Measurements from ENCODE around the gene CDH4. TPM values are rescaled to one million over a fixed set of nuclear protein-coding genes. Genes with fewer than 3 reads are reported as not detected.
A peak's percentile ranks its signal among the peaks of the same experiment; 100 is the strongest.

Gene CDH4
- polyA plus RNA-seq, 4 donors: 0.09 to 4.1 (median 0.25) TPM

- Histone ChIP-seq H3K27ac (ENCODE audit: low read depth in 1 of 3, low read length in 2 of 3) (no peak overlapping the region), H3K36me3 (ENCODE audit: control insufficient read depth in 3 of 3, insufficient read depth in 2 of 3, low read depth in 1 of 3, low read length in 3 of 3) (no peaks in the 10 kb centered on the region), H3K9me3 (ENCODE audit: control insufficient read depth in 2 of 2, insufficient read depth in 1 of 2, low read depth in 1 of 2, low read length in 1 of 2) (peaks cover 0 to 5% of the 10 kb centered on the region in 2 donors), H3K4me3 (ENCODE audit: low read depth in 1 of 3, low read length in 3 of 3) (no peak overlapping the region), H3K4me1 (ENCODE audit: control insufficient read depth in 3 of 3, insufficient read depth in 2 of 3, low read depth in 1 of 3, low read length in 2 of 3) (no peaks in the 10 kb centered on the region), H3K27me3 (ENCODE audit: control insufficient read depth in 3 of 3, insufficient read depth in 3 of 3, low read length in 3 of 3) (no peaks in the 10 kb centered on the region)
- 80 to 87% (median 85%) methylated on average over 16 of the region's 16 CpGs for WGBS, 3 donors
- FAIRE-seq (no peak), DNase-seq (no peak)
Measured at GRCh38 chr20:61600016-61600415, 348.0 kb downstream of the CDH4 start.

GRCh38 chr20:61601361-61601760 is 349.3 kb downstream of the CDH4 start:
- DNase-seq (no peak), FAIRE-seq (no peak)
- H3K9me3 ChIP-seq (ENCODE audit: control insufficient read depth in 2 of 2, insufficient read depth in 1 of 2, low read depth in 1 of 2, low read length in 1 of 2): peaks cover 0 to 4% of the 10 kb centered on the region in 2 donors
- no peak overlapping the region for H3K27ac ChIP-seq (ENCODE audit: low read depth in 1 of 3, low read length in 2 of 3)
- H3K4me3 ChIP-seq (ENCODE audit: low read depth in 1 of 3, low read length in 3 of 3): no peak overlapping the region
- no peaks in the 10 kb centered on the region for H3K4me1 ChIP-seq (ENCODE audit: control insufficient read depth in 3 of 3, insufficient read depth in 2 of 3, low read depth in 1 of 3, low read length in 2 of 3)
- no peaks in the 10 kb centered on the region for H3K36me3 ChIP-seq (ENCODE audit: control insufficient read depth in 3 of 3, insufficient read depth in 2 of 3, low read depth in 1 of 3, low read length in 3 of 3)
- no peaks in the 10 kb centered on the region for H3K27me3 ChIP-seq (ENCODE audit: control insufficient read depth in 3 of 3, insufficient read depth in 3 of 3, low read length in 3 of 3)
- WGBS, 3 donors: 86 to 91% (median 90%) methylated on average over 11 to 12 of the region's 12 CpGs

- Histone ChIP-seq H3K4me1 (ENCODE audit: control insufficient read depth in 3 of 3, insufficient read depth in 2 of 3, low read depth in 1 of 3, low read length in 2 of 3) (no peaks in the 10 kb centered on the region), H3K4me3 (ENCODE audit: low read depth in 1 of 3, low read length in 3 of 3) (no peak overlapping the region), H3K9me3 (ENCODE audit: control insufficient read depth in 2 of 2, insufficient read depth in 1 of 2, low read depth in 1 of 2, low read length in 1 of 2) (no peaks in the 10 kb centered on the region), H3K36me3 (ENCODE audit: control insufficient read depth in 3 of 3, insufficient read depth in 2 of 3, low read depth in 1 of 3, low read length in 3 of 3) (no peaks in the 10 kb centered on the region), H3K27ac (ENCODE audit: low read depth in 1 of 3, low read length in 2 of 3) (no peak overlapping the region), H3K27me3 (ENCODE audit: control insufficient read depth in 3 of 3, insufficient read depth in 3 of 3, low read length in 3 of 3) (no peaks in the 10 kb centered on the region)
- WGBS, 3 donors: 85 to 90% (median 86%) methylated on average over 14 of the region's 14 CpGs
- no peak for DNase-seq
- no peak for FAIRE-seq
Measured at GRCh38 chr20:61601853-61602252, 349.8 kb downstream of the CDH4 start.

GRCh38 chr20:61603715-61604114 is 351.7 kb downstream of the CDH4 start:
- Histone ChIP-seq H3K36me3 (ENCODE audit: control insufficient read depth in 3 of 3, insufficient read depth in 2 of 3, low read depth in 1 of 3, low read length in 3 of 3) (no peaks in the 10 kb centered on the region), H3K4me1 (ENCODE audit: control insufficient read depth in 3 of 3, insufficient read depth in 2 of 3, low read depth in 1 of 3, low read length in 2 of 3) (no peaks in the 10 kb centered on the region), H3K27me3 (ENCODE audit: control insufficient read depth in 3 of 3, insufficient read depth in 3 of 3, low read length in 3 of 3) (no peaks in the 10 kb centered on the region), H3K27ac (ENCODE audit: low read depth in 1 of 3, low read length in 2 of 3) (no peak overlapping the region), H3K4me3 (ENCODE audit: low read depth in 1 of 3, low read length in 3 of 3) (no peak overlapping the region), H3K9me3 (ENCODE audit: control insufficient read depth in 2 of 2, insufficient read depth in 1 of 2, low read depth in 1 of 2, low read length in 1 of 2) (no peaks in the 10 kb centered on the region)
- DNase-seq (no peak), FAIRE-seq (no peak)
- WGBS, 3 donors: 75 to 84% (median 80%) methylated on average over 5 of the region's 5 CpGs

- Histone ChIP-seq H3K27ac (ENCODE audit: low read depth in 1 of 3, low read length in 2 of 3) (no peak overlapping the region), H3K27me3 (ENCODE audit: control insufficient read depth in 3 of 3, insufficient read depth in 3 of 3, low read length in 3 of 3) (no peaks in the 10 kb centered on the region), H3K4me1 (ENCODE audit: control insufficient read depth in 3 of 3, insufficient read depth in 2 of 3, low read depth in 1 of 3, low read length in 2 of 3) (no peaks in the 10 kb centered on the region), H3K9me3 (ENCODE audit: control insufficient read depth in 2 of 2, insufficient read depth in 1 of 2, low read depth in 1 of 2, low read length in 1 of 2) (no peaks in the 10 kb centered on the region), H3K36me3 (ENCODE audit: control insufficient read depth in 3 of 3, insufficient read depth in 2 of 3, low read depth in 1 of 3, low read length in 3 of 3) (no peaks in the 10 kb centered on the region), H3K4me3 (ENCODE audit: low read depth in 1 of 3, low read length in 3 of 3) (no peak overlapping the region)
- DNase-seq (no peak), FAIRE-seq (no peak)
- WGBS, 3 donors: 47 to 67% (median 61%) methylated on average over 7 of the region's 7 CpGs
Measured at GRCh38 chr20:61604549-61604948, 352.5 kb downstream of the CDH4 start.

- Histone ChIP-seq H3K4me3 (ENCODE audit: low read depth in 1 of 3, low read length in 3 of 3) (no peak overlapping the region), H3K9me3 (ENCODE audit: control insufficient read depth in 2 of 2, insufficient read depth in 1 of 2, low read depth in 1 of 2, low read length in 1 of 2) (no peaks in the 10 kb centered on the region), H3K36me3 (ENCODE audit: control insufficient read depth in 3 of 3, insufficient read depth in 2 of 3, low read depth in 1 of 3, low read length in 3 of 3) (no peaks in the 10 kb centered on the region), H3K4me1 (ENCODE audit: control insufficient read depth in 3 of 3, insufficient read depth in 2 of 3, low read depth in 1 of 3, low read length in 2 of 3) (no peaks in the 10 kb centered on the region), H3K27me3 (ENCODE audit: control insufficient read depth in 3 of 3, insufficient read depth in 3 of 3, low read length in 3 of 3) (no peaks in the 10 kb centered on the region), H3K27ac (ENCODE audit: low read depth in 1 of 3, low read length in 2 of 3) (no peak overlapping the region)
- FAIRE-seq (no peak), DNase-seq (no peak)
Measured at GRCh38 chr20:61605283-61605682, 353.2 kb downstream of the CDH4 start.

GRCh38 chr20:61605862-61606557 is 353.9 kb downstream of the CDH4 start:
- Histone ChIP-seq H3K36me3 (ENCODE audit: control insufficient read depth in 3 of 3, insufficient read depth in 2 of 3, low read depth in 1 of 3, low read length in 3 of 3) (no peaks in the 10 kb centered on the region), H3K4me1 (ENCODE audit: control insufficient read depth in 3 of 3, insufficient read depth in 2 of 3, low read depth in 1 of 3, low read length in 2 of 3) (no peaks in the 10 kb centered on the region), H3K27ac (ENCODE audit: low read depth in 1 of 3, low read length in 2 of 3) (no peak overlapping the region), H3K9me3 (ENCODE audit: control insufficient read depth in 2 of 2, insufficient read depth in 1 of 2, low read depth in 1 of 2, low read length in 1 of 2) (no peaks in the 10 kb centered on the region), H3K4me3 (ENCODE audit: low read depth in 1 of 3, low read length in 3 of 3) (no peak overlapping the region), H3K27me3 (ENCODE audit: control insufficient read depth in 3 of 3, insufficient read depth in 3 of 3, low read length in 3 of 3) (no peaks in the 10 kb centered on the region)
- DNase-seq (no peak), FAIRE-seq (no peak)
- 83 to 86% (median 84%) methylated on average over 12 of the region's 12 CpGs for WGBS, 3 donors

- H3K9me3 ChIP-seq (ENCODE audit: control insufficient read depth in 2 of 2, insufficient read depth in 1 of 2, low read depth in 1 of 2, low read length in 1 of 2): no peaks in the 10 kb centered on the region
- WGBS, 3 donors: 60 to 67% (median 62%) methylated on average over 21 of the region's 21 CpGs
- no peaks in the 10 kb centered on the region for H3K4me1 ChIP-seq (ENCODE audit: control insufficient read depth in 3 of 3, insufficient read depth in 2 of 3, low read depth in 1 of 3, low read length in 2 of 3)
- FAIRE-seq: no peak
- no peaks in the 10 kb centered on the region for H3K36me3 ChIP-seq (ENCODE audit: control insufficient read depth in 3 of 3, insufficient read depth in 2 of 3, low read depth in 1 of 3, low read length in 3 of 3)
- H3K27me3 ChIP-seq (ENCODE audit: control insufficient read depth in 3 of 3, insufficient read depth in 3 of 3, low read length in 3 of 3): no peaks in the 10 kb centered on the region
- peak in 1 of 2 donors; percentile 24 for DNase-seq
- H3K4me3 ChIP-seq (ENCODE audit: low read depth in 1 of 3, low read length in 3 of 3): no peak overlapping the region
- H3K27ac ChIP-seq (ENCODE audit: low read depth in 1 of 3, low read length in 2 of 3): no peak overlapping the region
Measured at GRCh38 chr20:61608275-61609085, 356.4 kb downstream of the CDH4 start.
